SJSA1 (cell line): Measurements from ENCODE around the gene SLC25A18. TPM values are rescaled to one million over a fixed set of nuclear protein-coding genes. Genes with fewer than 3 reads are reported as not detected.

Experiments used
- DNase-seq, 2 experiments: peaks; one replicate each; pipeline ENCODE4 v3.0.0-alpha.2; 2015 to 2020; ENCODE audit warnings: low spot score in 2 of 2, low read depth in 1 of 2
- H3K27ac ChIP-seq: fragments of 250-450 bp; sonication (Bioruptor Pico); 2 replicates; pipeline ENCODE4 v1.5.1; 2020; ENCODE audit warnings: mild to moderate bottlenecking, moderate library complexity
- H3K27me3 ChIP-seq: fragments of 250-450 bp; sonication (Bioruptor Pico); replicated peaks from 2 replicates; pipeline ENCODE4 v1.5.1; 2020; ENCODE audit warnings: mild to moderate bottlenecking, moderate library complexity
- H3K36me3 ChIP-seq: fragments of 250-450 bp; sonication (Bioruptor Pico); 2 replicates; pipeline ENCODE4 v1.5.1; 2020; ENCODE audit warnings: mild to moderate bottlenecking
- H3K4me1 ChIP-seq: fragments of 250-450 bp; sonication (Bioruptor Pico); replicated peaks from 2 replicates; pipeline ENCODE4 v1.6.1; 2021; ENCODE audit warnings: mild to moderate bottlenecking
- H3K4me3 ChIP-seq: fragments of 250-450 bp; sonication (Bioruptor Pico); 2 replicates; pipeline ENCODE4 v1.5.1; 2020; ENCODE audit warnings: mild to moderate bottlenecking
- H3K9me3 ChIP-seq: fragments of 250-450 bp; sonication (Bioruptor Pico); replicated peaks from 2 replicates; pipeline ENCODE4 v1.5.1; 2020; ENCODE audit warnings: mild to moderate bottlenecking
- total RNA-seq: library from RNA; depleted of rRNA; stranded (reverse); fragments of >200 nt; shearing (Covaris generic); gene quantifications from 2 replicates; pipeline ENCODE4 v1.2.3, GENCODE V29; 2014

The SLC25A18 gene
- total RNA-seq, 1 experiment from 2014 or later: not detected

DNA sequence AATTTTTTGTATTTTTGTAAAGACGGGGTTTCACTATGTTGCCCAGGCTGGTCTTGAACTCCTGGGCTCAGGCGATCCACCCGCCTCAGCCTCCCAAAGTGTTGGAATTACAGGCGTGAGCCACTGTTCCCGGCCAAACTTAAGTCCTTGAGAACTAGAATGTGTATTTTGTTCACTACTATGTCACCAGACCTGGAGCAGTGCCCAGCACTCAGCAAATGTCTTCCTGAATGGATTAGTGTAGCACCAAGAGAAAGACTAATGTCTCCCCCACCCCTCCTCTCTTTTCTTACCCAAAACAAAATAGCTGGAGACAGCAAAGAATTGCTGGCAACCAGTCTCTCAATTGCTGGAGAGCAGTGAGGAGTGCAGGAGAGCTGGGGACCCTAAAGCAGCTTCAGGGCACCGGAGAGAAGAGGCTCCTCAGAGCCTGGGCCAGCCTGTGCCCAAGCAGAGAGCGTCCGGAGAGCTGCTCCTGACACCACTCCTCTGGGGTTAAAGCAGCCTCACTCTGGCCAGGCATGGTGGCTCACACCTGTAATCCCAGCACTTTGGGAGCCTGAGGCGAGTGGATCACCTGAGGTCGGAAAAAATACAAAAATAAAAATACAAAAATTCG is 14.9 kb downstream of the SLC25A18 start:
- no peak overlapping the region for H3K4me3 ChIP-seq
- peaks cover 6% of the 10 kb centered on the region for H3K4me1 ChIP-seq
- no peak overlapping the region for H3K27ac ChIP-seq
- H3K9me3 ChIP-seq: no peaks in the 10 kb centered on the region
- no peak for DNase-seq
- no peaks in the 10 kb centered on the region for H3K36me3 ChIP-seq
- no peaks in the 10 kb centered on the region for H3K27me3 ChIP-seq

DNA sequence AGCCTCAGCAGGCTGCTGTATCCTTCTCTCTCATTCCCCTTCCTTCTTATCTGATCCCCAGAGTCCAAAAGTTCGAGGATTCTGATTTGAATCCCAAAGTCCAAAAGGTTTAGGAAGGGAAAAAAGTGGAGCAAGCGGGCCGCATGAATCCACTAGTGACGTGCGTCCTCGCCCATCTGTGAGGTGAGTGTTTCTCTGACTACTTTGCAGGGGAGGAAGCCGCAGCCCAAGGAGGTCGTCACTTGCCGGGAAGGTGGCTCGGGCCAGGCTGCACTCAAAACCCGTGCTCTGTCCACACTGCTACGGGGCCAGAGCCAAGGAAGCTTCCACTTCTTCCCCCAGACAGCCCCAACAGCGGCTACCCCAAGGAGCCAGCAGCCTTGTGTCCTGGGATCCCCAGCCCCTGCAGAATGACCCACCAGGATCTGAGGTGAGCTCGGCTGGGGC is 16.3 kb downstream of the SLC25A18 start:
- Histone ChIP-seq H3K4me3 (no peak overlapping the region), H3K4me1 (peaks cover 6% of the 10 kb centered on the region), H3K36me3 (no peaks in the 10 kb centered on the region), H3K27ac (no peak overlapping the region), H3K27me3 (no peaks in the 10 kb centered on the region), H3K9me3 (no peaks in the 10 kb centered on the region)
- no peak for DNase-seq

- H3K36me3 ChIP-seq: no peaks in the 10 kb centered on the region
- no peak for DNase-seq
- H3K4me3 ChIP-seq: no peak overlapping the region
- no peak overlapping the region for H3K27ac ChIP-seq
- peaks cover 6% of the 10 kb centered on the region for H3K4me1 ChIP-seq
- no peaks in the 10 kb centered on the region for H3K9me3 ChIP-seq
- H3K27me3 ChIP-seq: no peaks in the 10 kb centered on the region
Observed at GRCh38 chr22:17580441-17581031, 17.2 kb downstream of the SLC25A18 start.

- Histone ChIP-seq H3K4me1 (peaks cover 6% of the 10 kb centered on the region), H3K4me3 (no peak overlapping the region), H3K36me3 (no peaks in the 10 kb centered on the region), H3K27me3 (no peaks in the 10 kb centered on the region), H3K27ac (no peak overlapping the region), H3K9me3 (no peaks in the 10 kb centered on the region)
- DNase-seq: no peak
Observed at GRCh38 chr22:17581056-17581455, 17.8 kb downstream of the SLC25A18 start.

GRCh38 chr22:17581631-17582030 is 18.3 kb downstream of the SLC25A18 start:
- peaks cover 6% of the 10 kb centered on the region for H3K4me1 ChIP-seq
- no peaks in the 10 kb centered on the region for H3K36me3 ChIP-seq
- H3K4me3 ChIP-seq: no peak overlapping the region
- no peak for DNase-seq
- no peak overlapping the region for H3K27ac ChIP-seq
- no peaks in the 10 kb centered on the region for H3K27me3 ChIP-seq
- no peaks in the 10 kb centered on the region for H3K9me3 ChIP-seq

DNA sequence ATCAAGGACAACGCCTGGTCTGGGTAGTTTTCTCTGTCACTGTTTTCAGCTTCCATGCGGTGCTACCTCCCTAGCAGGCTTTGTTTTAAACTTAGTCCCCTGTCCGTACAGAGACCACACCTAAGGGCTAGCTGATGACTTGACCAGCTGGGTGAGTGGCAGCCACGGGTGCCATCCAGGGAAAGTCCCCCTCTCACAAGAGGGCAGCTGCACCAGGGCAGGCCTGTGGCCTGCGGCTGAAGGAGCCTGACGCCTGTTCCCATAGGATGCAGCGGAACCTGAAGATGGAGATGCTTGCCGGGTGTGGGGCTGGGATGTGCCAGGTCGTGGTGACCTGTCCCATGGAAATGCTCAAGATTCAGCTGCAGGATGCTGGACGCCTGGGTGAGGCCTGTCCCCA is 19.9 kb downstream of the SLC25A18 start:
- H3K4me1 ChIP-seq: peaks cover 6% of the 10 kb centered on the region; the same call in 1 of the 2 replicates
- DNase-seq: no peak
- H3K4me3 ChIP-seq: no peak overlapping the region
- H3K27ac ChIP-seq: no peak overlapping the region
- no peaks in the 10 kb centered on the region for H3K27me3 ChIP-seq
- H3K9me3 ChIP-seq: no peaks in the 10 kb centered on the region
- H3K36me3 ChIP-seq: no peaks in the 10 kb centered on the region

- no peak for DNase-seq
- Histone ChIP-seq H3K9me3 (no peaks in the 10 kb centered on the region), H3K4me3 (no peak overlapping the region), H3K27me3 (no peaks in the 10 kb centered on the region), H3K4me1 (no peaks in the 10 kb centered on the region), H3K27ac (no peak overlapping the region), H3K36me3 (peaks cover 19% of the 10 kb centered on the region)
Observed at GRCh38 chr22:17586831-17587440, 23.6 kb downstream of the SLC25A18 start.

GRCh38 chr22:17587629-17588028 is 24.3 kb downstream of the SLC25A18 start:
- Histone ChIP-seq H3K4me3 (no peak overlapping the region), H3K4me1 (no peaks in the 10 kb centered on the region), H3K9me3 (no peaks in the 10 kb centered on the region), H3K27ac (no peak overlapping the region), H3K27me3 (no peaks in the 10 kb centered on the region), H3K36me3 (peaks cover 25% of the 10 kb centered on the region)
- no peak for DNase-seq

GRCh38 chr22:17588606-17589005 is 25.3 kb downstream of the SLC25A18 start:
- Histone ChIP-seq H3K4me1 (no peaks in the 10 kb centered on the region), H3K4me3 (no peak overlapping the region), H3K27ac (no peak overlapping the region), H3K27me3 (no peaks in the 10 kb centered on the region), H3K36me3 (peaks cover 33% of the 10 kb centered on the region), H3K9me3 (no peaks in the 10 kb centered on the region)
- DNase-seq: no peak

GRCh38 chr22:17589810-17590375 is 26.6 kb downstream of the SLC25A18 start:
- Histone ChIP-seq H3K27me3 (no peaks in the 10 kb centered on the region), H3K4me3 (no peak overlapping the region), H3K27ac (no peak overlapping the region), H3K36me3 (peaks cover 46% of the 10 kb centered on the region), H3K4me1 (no peaks in the 10 kb centered on the region), H3K9me3 (no peaks in the 10 kb centered on the region)
- no peak for DNase-seq

GRCh38 chr22:17590586-17590985 is 27.3 kb downstream of the SLC25A18 start:
- Histone ChIP-seq H3K9me3 (no peaks in the 10 kb centered on the region), H3K4me3 (no peak overlapping the region), H3K27me3 (no peaks in the 10 kb centered on the region), H3K36me3 (peaks cover 53% of the 10 kb centered on the region), H3K27ac (no peak overlapping the region), H3K4me1 (no peaks in the 10 kb centered on the region)
- no peak for DNase-seq

DNA sequence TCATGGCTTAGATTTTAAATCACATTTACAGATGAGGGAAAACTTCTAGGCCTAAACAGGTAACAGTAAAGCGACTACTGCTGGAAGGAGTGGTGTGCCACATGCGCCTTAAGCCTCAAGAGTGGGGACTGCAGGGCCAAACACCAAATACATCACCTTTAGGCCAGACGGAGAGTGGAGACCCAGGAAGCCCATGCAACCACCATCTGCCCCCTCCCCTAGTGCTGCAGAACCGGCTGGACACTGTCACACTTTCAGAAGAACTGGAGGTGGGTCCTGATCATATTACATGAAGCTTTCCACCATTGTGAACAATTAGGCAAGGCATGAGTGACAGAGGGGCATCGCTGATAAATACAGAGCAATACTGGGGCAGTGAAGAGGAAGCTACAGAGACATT is 28.9 kb downstream of the SLC25A18 start:
- peaks cover 67% of the 10 kb centered on the region for H3K36me3 ChIP-seq
- no peaks in the 10 kb centered on the region for H3K9me3 ChIP-seq
- no peak overlapping the region for H3K4me3 ChIP-seq
- H3K27ac ChIP-seq: no peak overlapping the region
- no peaks in the 10 kb centered on the region for H3K4me1 ChIP-seq
- no peaks in the 10 kb centered on the region for H3K27me3 ChIP-seq
- DNase-seq: no peak

GRCh38 chr22:17596226-17596625 is 32.9 kb downstream of the SLC25A18 start:
- DNase-seq: no peak
- H3K9me3 ChIP-seq: no peaks in the 10 kb centered on the region
- no peaks in the 10 kb centered on the region for H3K27me3 ChIP-seq
- no peaks in the 10 kb centered on the region for H3K4me1 ChIP-seq
- peaks cover 86% of the 10 kb centered on the region for H3K36me3 ChIP-seq
- H3K27ac ChIP-seq: no peak overlapping the region
- no peak overlapping the region for H3K4me3 ChIP-seq

DNA sequence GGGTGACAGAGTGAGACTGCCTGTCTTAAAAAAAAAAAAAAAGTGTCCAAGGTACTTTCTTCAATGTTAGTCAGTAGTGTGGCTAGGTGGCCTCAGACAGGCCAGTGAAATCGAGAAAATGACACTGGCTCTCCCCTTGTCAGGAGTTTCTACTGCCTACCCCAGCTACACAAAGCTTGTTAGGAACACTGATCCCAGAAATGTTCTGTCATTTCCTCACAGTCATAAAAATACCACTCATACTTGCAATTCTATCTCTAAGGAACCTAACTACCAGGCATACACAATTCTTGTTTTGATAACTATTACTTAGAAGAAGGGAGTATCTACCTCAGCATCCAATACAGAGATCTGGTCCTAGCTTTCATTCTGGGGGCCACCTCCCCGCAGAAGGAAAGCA is 33.9 kb downstream of the SLC25A18 start:
- Histone ChIP-seq H3K4me3 (no peak overlapping the region), H3K4me1 (no peaks in the 10 kb centered on the region), H3K9me3 (no peaks in the 10 kb centered on the region), H3K27me3 (no peaks in the 10 kb centered on the region), H3K36me3 (peaks cover 83% of the 10 kb centered on the region), H3K27ac (no peak overlapping the region)
- no peak for DNase-seq
